MM.1S (cell line): ENCODE results near the gene CDKN2A.

ENCODE experiments used
- CTCF ChIP-seq: fragments of 300-600 bp; sonication (generic); IDR thresholded peaks from 2 replicates; pipeline ENCODE4 v1.5.1; 2016; ENCODE audit warnings: antibody characterized with exemption, low read length, mixed read lengths
- EZH2 ChIP-seq: fragments of 300-600 bp; sonication (generic); optimal IDR thresholded peaks from 2 replicates; pipeline ENCODE3; 2017; ENCODE audit warnings: low read depth, mild to moderate bottlenecking, antibody characterized with exemption, low read length, mixed read lengths
- EZH2phosphoT487 ChIP-seq: fragments of 300-600 bp; sonication (generic); IDR thresholded peaks from 2 replicates; pipeline ENCODE4 v1.6.1; 2018; ENCODE audit warnings: antibody characterized with exemption, low read length

DNA sequence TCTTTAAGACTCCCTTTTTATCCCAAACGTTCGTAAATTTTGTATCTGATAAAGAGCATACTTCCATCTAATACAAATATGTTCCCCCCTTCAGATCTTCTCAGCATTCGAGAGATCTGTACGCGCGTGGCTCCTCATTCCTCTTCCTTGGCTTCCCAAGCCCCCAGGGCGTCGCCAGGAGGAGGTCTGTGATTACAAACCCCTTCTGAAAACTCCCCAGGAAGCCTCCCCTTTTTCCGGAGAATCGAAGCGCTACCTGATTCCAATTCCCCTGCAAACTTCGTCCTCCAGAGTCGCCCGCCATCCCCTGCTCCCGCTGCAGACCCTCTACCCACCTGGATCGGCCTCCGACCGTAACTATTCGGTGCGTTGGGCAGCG is 19.9 kb downstream of the CDKN2A start:
- TF ChIP-seq CTCF (no peak), EZH2 (no peak), EZH2phosphoT487 (no peak)
